ENCODE data around the gene TCN1.

TCN1 gene

GRCh38 chr11:59807047-59807610 lies 59.2 kb downstream of the TCN1 start:
- no peak for DNase-seq (ENCODE audit: low read depth)

- no peak for DNase-seq (ENCODE audit: low read depth)
These were observed 62.2 kb downstream of the TCN1 start for GRCh38 chr11:59804061-59804460.

Measured in non-pigmented ciliary epithelial cell (primary cell).